GM12801 (cell line): ENCODE results near the gene KANTR.

ENCODE experiments used
- TF ChIP-seq, protein P1 (sequence below): IDR thresholded peaks from one replicate; pipeline ENCODE4 v1.5.1; 2011; ENCODE audit warnings: control low read depth; ENCODE audit not compliant: insufficient read length; ENCODE audit errors: extremely low read depth

Gene KANTR

DNA sequence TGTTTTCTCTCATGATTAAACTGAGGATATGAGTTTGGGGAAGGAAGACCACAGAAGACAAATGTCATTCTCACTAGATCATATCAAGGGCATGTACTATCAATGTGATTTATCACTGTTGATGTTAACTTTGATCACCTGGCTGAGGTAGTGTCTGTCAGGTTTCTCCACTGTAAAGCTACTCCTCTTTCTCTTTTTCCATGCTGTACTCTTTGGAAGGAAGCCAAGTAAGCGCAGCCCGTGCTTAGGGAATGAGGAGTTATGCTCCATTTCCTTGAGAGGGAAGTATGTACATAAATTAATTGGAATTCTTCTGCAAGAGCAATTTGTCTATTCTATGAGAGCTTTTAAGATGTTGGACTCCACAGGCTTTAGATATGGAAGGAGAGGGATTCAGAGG, 4.0 kb upstream of the KANTR start:
- TF ChIP-seq, protein P1, sequence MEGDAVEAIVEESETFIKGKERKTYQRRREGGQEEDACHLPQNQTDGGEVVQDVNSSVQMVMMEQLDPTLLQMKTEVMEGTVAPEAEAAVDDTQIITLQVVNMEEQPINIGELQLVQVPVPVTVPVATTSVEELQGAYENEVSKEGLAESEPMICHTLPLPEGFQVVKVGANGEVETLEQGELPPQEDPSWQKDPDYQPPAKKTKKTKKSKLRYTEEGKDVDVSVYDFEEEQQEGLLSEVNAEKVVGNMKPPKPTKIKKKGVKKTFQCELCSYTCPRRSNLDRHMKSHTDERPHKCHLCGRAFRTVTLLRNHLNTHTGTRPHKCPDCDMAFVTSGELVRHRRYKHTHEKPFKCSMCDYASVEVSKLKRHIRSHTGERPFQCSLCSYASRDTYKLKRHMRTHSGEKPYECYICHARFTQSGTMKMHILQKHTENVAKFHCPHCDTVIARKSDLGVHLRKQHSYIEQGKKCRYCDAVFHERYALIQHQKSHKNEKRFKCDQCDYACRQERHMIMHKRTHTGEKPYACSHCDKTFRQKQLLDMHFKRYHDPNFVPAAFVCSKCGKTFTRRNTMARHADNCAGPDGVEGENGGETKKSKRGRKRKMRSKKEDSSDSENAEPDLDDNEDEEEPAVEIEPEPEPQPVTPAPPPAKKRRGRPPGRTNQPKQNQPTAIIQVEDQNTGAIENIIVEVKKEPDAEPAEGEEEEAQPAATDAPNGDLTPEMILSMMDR = no peak

DNA sequence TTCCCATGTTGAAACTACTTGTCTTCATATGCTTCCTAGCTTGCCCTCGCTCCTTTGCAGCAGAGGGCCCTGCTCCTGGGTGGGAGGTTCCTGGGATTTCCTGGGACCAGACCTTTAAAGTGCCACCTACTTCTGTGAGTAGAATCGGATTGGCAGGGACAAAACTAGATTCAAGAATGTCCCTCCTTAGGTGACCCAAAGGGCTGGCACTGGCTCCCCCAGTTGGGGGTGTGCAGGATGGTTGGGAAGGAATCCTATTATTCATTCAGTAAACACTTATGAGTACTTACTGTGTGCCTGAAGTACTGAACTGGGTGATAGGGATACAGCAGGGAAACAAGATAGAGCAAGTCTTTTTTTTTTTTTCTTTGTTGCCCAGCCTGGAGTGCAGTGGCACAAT, 2.6 kb upstream of the KANTR start:
- TF ChIP-seq, protein P1 = no peak

DNA sequence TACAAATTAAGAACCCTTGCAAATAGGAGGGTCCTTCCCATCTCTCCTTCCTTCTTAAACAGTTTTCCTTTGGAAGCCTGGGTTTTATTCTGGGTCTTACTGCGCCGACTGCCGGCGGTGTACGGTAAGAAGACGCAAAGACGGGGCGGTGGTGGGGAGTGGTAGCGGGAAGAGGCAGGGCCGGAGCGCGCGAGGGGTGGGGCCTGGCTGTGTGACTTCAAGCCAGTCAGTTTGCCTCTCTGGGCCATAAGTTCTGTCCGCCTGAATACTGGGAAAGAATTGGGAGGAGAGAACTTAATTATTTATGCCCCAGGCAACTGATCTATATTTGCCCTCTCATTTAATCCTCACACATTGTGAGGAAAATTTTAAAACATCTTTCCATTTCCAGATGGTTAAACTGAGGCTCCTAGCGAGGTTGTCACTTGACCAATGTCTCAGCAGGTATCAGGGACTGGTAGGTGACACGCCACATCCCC, 726 bp upstream of the KANTR start:
- TF ChIP-seq, protein P1 = no peak

DNA sequence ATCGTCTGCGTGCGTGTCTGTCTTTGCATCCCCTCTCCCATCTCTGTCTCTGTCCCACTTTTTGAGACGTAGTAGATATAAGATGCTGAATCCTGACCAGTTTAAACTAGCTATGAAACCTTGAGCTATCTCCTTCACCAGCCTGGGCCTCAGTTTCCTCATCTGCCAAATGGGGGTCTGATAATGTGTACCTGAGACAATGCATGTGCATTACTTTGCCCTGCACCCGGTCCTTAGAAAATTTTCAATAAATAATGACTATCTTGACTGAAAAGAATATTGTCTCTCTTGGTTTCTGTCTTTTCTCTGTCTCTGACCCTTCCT, 602 bp downstream of the KANTR start:
- TF ChIP-seq, protein P1 = no peak

DNA sequence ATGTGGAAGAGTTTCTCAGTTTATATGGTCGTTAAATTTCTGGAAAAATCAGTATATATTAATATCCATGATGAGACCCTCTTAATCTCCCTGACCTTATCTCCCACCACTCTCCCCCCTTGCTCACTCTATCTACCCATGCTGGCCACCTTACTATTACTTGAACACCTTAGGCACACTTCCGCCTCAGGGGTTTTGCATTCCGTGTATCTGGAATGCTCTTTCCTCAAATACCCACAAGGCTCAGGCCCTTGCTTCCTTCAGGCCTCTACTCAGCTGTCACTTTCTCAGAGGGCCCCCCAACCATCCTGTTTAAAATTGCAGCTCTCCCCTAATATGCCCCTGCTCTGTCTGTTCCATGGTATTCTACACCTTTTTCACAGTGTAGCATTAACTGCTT, 1.9 kb downstream of the KANTR start:
- TF ChIP-seq, protein P1 = no peak

DNA sequence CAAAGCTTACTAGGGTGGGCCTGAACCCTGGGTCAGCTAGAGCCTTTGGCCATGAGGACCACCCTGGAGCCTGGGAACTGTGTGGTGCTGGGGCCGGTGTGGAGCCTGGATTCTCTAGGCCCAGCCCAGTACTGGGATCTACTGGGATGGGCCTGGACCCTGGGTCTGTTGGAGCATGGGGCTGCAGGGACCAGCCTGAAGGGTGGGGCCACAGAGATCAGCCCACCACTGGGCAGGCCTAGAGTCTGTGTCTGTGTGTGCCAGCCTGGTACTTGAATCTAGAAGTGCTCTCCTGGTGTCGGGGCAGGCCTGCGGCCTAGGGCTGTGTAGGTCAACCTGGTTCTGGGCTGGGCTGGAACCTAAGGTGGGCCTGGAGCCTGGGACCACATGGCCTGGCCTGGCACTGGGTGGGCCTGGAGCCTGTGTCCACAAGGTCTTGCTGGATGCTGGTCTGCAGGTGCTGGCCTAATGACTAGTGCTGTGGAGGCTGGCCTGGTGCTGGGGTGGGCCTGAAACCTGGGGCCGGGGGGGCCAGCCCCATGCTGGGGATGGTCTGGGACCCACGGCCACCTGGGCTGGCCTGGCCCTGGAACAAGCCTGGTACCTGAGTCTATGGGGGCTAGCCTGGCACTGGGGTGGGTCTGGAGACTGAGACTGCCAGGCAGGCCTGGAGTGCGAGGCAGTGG, 21.1 kb downstream of the KANTR start:
- TF ChIP-seq, protein P1 = no peak

DNA sequence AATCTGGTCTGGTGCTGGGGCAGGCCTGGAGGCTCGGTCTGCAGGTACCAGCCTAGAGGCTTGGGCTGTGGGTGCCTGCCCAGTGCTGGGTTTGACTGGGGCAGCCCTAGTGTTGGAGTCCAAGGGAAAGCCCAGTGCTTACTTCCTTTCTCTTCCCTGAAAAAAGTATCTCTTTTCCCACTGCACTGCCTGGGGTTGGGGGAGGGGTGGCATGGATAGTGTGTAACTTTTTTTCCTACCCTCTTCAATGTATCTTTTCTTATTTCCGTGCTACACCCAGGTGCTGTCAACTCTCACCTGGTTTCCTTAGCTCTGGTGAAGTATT, 21.6 kb downstream of the KANTR start:
- TF ChIP-seq, protein P1 = no peak
